NCI-H1417 (cell line): ENCODE results near the gene IL18BP.

Experiments
- DNase-seq, 3 experiments: peaks; one replicate each; lab custom pipeline; 2025; lab: John Stamatoyannopoulos, UW

Gene IL18BP

GRCh38 chr11:72012897-72013721 is 14.4 kb downstream of the IL18BP start:
- no peak for DNase-seq

DNA sequence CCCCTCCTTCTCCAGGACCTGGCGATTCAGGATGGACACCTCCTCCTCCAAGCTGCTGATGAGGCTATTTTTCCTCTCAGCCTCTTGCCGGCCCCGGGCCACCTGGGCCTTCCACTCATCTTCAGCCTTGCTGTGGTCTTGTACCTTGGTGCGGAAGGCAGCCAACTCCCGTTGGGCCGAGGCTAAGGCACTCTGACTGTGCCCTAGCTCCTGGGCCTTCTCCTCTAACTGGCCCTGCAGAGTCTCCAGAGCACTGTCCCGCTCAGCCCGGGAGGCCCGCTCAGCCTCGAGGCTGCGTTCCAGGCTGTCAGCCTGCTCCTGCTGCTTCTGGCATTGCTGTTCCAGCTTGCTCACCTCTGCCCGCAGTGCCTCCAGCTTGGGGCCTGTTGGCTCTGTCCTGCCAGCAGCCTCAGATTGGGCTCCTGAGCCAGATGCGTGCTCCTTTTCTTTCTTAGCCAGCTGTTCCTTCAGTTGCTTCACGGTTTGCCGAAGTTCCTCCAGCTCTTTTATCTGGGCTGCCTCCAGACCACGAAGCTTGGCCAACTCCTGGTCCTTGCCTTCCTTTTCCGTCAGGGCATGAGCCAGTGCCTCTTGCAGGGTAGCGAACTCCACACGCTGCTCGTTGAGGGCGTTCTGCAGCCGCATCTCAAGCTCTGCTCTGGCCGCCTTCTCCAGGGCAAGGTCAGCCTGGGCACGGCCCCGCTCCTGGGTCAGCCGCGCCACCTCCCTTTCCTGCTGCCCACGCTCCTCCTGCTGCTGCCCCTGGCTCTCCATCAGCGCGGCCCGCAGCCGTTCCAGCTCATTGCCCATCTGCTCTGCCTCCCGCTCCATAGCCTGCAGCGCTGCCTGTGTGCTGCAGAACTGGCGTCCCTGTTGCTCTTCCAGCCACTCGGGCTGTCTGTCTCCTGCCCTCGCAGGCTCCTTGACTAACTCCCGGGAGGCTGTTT is 15.3 kb downstream of the IL18BP start:
- DNase-seq, result no peak

- DNase-seq, result no peak
Measured at GRCh38 chr11:72014761-72015320, 16.1 kb downstream of the IL18BP start.

GRCh38 chr11:72015511-72016061 is 16.9 kb downstream of the IL18BP start:
- no peak for DNase-seq

DNA sequence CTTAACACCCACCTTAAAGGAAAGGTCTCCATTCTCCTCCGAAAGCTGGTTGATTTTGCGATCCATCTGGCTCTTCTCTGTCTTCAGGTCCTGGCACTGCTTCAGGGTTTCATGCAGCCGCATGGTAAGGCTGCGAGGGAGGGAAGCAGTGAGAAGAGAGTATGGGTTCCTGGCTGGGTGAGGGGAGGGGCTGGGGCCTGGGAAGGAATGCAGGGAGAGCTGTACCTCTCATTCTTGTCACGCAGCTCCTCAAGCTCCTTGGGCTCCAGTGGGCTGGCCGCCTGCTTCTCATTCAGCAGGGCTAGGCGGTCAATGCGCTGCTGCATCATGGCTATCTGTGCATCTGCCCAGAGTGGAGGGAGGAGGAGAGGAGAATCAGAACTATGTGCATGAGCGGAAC is 19.5 kb downstream of the IL18BP start:
- DNase-seq, result no peak

- no peak for DNase-seq
Measured at GRCh38 chr11:72023335-72023734, 24.6 kb downstream of the IL18BP start.

DNA sequence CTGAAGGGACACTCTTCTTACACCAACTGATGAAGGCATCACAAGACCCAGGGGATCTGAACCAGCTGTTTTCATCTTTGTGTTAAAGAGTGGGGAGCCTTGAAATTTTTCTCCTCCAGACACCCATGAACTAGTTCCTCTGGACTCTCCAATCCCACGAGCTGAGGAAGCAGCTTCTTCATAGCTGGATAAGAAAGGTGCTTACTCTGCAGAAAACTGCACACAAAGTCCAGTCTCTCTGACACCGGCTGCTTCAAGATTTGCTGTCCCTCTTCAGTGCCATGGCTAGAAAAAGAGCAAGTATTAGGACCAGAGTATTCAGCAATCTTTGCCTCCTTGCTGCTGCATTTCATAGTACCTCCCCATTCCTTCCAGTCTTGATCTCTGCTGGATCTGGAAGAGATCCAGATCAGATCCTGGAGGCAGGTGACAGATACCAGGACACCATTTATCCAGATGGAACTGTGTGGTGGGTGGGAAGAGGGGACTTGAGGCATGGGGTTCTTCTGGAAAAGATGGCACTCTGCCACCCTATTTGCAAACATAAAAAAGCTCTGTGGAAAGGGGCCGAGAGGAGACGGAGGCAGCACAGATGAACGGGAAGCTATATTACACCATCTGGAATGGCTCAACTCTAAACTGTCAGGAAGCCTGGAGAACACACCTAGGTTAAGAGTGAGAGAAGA is 25.5 kb downstream of the IL18BP start:
- no peak for DNase-seq

DNA sequence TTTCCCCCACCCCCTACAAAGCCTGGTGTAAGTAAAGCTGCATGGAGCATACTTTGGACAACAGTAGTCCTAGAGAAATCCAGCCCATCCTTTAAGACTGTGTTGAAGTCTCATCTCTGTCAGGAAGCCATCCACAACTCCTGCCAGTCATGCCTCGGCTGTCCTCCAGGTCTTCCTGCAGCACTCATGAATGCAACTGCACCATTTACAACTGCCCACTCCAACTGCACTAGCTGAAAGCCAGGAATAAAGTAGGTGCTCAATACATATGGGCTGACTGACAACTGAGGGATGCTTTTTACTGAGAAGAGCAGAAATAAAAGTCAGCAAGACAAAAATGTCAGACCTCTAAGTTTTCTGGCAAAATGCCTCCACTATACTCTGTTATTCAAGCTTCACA is 27.4 kb downstream of the IL18BP start:
- DNase-seq, result no peak

DNA sequence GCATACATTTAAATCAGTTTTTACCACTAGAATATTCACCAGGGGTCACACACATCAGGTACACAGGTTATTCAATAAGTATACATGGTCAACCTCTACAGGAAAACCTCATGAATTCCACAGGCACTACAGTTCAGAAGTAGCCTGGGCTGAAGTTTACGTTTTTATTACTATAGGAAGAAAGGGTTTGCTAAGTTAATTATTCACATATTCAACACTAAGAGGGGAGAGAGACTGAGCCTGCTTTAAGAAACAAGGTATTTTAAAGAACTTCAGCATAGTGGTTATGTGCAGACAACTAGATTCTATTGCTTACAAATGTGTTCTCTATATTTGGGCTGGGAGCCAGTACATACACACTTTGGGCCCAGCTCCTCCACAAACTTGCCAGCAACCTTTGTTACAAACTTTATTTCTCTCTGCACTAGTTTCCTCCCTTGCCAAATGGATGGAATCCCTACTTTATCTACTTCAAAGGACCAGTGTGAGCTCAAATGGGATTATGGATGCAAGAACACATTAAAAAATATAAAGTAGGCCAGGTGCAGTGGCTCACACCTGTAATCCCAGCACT is 31.9 kb downstream of the IL18BP start:
- no peak for DNase-seq

- no peak for DNase-seq
Measured at GRCh38 chr11:72036687-72037086, 38.0 kb downstream of the IL18BP start.

GRCh38 chr11:72037554-72038311 is 39.0 kb downstream of the IL18BP start:
- peak; percentile 16 to 91 (median 66) for DNase-seq

DNA sequence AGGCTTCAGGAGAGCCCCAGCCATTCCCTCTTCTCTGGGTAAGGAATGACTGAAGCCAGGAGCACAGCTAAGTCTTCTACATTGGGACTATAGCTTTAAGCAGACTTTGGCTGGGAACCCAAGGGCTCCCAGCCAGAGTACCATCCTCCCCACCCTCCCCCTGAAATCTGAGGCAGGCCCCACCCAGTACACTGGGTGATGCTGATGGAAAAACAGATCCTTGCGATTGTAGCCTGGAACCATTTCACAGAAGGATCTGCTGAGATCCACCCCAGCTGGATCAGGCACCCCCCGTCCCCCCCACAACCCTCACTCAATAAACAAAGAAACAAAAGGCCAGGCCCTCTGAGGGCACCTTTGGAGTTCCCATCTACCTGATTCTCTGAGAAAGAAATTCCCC is 39.8 kb downstream of the IL18BP start:
- peak in 2 of 3 experiments; percentile 22 to 32 for DNase-seq

DNA sequence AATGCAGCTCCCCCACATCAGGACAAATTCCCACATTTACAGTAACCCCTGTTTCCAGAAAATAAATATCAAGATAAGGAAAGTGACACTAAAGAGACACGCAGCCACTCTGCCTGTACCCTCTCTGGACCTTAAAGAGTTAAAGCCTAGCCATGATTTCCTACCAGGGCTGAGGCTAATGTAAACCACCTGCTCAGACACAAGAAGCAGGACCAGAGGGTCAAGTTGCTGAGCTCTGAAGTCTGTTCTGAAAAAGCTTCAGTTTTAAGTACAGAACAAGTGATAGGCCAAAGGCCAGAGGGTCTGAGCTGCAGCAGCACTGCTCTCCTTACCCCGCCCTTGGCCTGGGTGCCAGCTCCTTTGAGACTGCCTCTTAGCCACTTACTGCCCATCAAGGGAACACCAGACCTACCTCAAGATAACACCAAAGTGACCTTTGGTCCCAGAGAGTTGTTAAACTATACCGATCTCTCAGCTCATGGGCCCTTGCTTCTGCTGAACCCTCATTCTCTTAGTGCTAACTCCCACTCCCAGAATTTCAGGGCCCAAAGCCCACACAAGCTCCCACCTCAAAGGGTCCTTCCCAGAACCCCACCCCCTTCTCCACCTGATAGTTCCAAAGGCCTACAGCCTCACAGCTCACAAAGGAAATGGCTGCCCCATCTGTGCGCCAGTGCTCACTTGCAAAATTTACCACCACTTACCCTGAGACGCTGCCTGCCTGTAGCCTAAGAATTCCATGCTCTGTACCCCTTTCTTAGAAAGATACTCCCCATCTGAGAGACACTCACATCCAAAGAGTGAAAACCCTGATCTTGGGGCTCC is 40.5 kb downstream of the IL18BP start:
- DNase-seq, result peak in 2 of 3 experiments; percentile 29 to 39

GRCh38 chr11:72039856-72040401 is 41.2 kb downstream of the IL18BP start:
- DNase-seq, result peak in 2 of 3 experiments; percentile 29 to 59

DNA sequence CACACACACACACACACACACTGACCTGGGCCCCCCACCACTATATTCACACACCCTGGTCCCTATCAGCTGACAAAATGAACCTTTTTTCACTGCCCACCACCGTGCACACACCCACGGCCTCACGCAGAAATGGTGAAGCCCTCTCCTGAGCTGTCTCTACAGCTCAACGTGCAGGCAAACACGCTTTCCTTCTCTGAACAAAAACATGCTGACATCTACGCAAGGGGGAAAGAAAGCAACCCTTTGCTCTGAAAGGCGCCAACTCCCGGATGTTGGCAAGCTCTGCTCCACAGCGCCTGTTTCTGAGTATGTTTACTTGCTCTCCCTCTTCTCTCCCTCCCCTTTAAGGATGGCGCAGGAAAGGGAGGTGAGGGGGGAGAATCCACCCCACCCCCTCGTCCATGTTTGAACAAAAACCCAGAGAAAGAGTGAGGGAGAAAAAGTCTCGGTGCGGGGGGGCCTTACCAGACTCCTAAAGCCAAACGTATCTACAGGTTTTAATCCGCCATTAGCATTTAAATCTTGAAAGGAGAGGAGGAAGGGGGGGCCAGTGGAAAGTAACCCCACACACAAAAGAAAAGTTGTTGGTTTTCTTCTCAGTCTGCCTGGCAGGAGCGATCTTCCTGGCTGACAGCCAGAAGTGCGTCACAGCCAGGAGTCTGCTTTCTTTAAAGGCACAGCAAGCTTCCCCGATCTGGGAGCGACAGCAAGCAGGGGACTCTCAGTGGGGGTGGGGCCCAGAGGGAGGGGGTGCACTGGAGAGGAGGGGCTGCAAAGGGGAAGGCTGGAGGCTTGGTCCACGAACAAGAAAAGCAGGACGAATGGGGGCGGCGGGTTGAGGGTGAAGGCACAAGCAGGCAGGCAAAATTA is 42.0 kb downstream of the IL18BP start:
- peak; percentile 91 to 99 (median 98) for DNase-seq

GRCh38 chr11:72041364-72042063 is 42.8 kb downstream of the IL18BP start:
- DNase-seq, result peak; percentile 44 to 93 (median 89)

DNA sequence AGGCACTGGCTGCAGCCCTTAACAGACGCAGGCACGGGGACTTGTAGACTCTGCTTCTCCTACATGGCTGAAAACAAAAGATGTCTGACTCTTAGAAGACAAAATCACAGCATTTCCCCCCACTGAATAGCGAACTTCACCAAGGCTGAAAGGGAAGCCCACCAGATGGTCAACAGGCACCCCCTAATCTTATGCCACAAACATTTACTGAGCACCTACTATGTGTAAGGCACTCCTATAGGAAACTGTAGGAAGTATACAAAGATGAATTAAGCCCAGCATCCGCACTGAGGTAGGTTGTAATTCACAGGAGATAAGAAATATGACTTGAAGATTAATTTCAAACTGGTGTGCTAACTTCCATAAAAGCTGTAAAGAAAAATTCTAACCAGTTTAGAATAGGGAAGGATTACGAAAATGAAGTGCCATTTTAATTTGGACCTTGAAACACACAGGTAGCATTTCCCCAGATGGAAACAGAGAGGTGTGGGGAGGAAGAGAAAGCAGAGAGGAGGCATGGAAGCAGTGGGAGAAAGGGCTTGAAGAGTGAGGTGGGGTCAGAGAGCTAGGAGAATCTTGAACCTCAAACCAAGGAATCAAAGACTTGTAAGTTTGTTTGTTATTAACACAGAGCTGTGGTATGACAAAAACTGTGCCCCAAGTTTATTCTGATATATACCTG is 43.5 kb downstream of the IL18BP start:
- DNase-seq, result no peak
